Measurements from ENCODE around the gene CHIA.

Gene CHIA

GRCh38 chr1:111290630-111291029, at the start of gene CHIA:
Gene CHIA, plus strand, starts transcription at chr1:111290851. Its CDS starts 19,617 bp downstream, at chr1:111310468.
- no peak for DNase-seq (ENCODE audit: low read depth in 2 of 2)

GRCh38 chr1:111241797-111242196, 48.9 kb upstream of the CHIA start:
- DNase-seq (ENCODE audit: low read depth in 2 of 2) = no peak

GRCh38 chr1:111242805-111243523, 47.7 kb upstream of the CHIA start:
- no peak for DNase-seq (ENCODE audit: low read depth in 2 of 2)

- DNase-seq (ENCODE audit: low read depth in 2 of 2) = no peak
Observed at GRCh38 chr1:111247125-111247838, 43.4 kb upstream of the CHIA start.

DNA sequence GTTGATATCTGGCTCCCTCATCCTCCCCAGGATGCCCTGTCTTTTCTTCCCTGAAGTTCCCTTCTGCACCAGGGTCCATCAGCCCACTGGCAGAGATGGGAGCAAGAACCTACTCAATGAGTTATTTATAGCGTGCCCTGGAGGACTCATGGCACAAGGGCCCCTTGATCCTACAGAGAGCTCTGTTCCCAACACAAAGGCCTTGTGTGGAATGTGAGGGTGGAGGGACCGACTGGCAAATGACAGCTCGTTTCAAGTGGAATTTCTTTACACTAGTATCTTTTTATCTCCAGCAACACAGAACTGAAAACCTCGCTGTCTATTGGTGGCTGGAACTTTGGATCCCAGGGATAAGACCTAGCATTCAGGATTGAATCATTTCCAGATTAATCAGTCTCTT, 40.7 kb upstream of the CHIA start:
- DNase-seq (ENCODE audit: low read depth in 2 of 2) = no peak

- DNase-seq (ENCODE audit: low read depth in 2 of 2) = no peak
Observed at GRCh38 chr1:111251570-111251969, 39.1 kb upstream of the CHIA start.

DNA sequence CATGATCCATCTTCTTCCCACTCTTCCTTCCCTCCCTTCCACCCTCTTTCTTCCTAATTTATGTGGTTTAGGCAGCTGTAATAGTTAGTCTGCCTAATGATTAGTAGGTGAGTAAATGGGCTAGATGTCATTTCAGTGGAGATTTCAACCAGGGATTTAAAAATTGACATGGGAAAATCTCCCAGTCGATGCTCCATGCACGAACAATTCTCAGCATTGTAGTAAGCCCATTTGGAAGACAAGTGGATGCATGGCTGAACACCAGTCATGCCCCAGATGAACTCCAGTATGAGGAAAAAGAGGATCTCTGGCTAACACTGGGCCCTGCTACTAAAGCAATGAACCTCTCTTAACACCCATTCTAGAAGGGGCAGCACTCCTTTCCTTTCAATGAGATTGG, 37.9 kb upstream of the CHIA start:
- no peak for DNase-seq (ENCODE audit: low read depth in 2 of 2)

DNA sequence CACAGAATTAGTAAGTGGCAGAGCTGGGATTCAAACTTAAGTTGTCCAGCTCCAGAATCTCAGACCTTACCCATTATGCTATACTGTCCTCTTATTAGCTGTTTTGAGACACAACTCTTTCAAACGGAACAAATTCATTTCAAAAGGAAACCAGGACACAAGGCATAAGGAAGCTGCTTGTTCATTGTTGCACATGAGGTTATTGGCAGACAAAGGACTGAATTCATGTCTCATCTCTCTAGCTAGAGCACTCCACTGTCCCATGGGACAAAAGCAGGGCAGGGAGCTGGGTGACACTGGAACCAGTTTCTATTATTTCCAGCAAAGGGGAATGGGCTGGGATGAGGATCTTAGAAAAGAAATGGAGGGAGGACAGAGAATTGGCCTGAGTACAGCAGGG, 36.8 kb upstream of the CHIA start:
- DNase-seq (ENCODE audit: low read depth in 2 of 2) = no peak

DNA sequence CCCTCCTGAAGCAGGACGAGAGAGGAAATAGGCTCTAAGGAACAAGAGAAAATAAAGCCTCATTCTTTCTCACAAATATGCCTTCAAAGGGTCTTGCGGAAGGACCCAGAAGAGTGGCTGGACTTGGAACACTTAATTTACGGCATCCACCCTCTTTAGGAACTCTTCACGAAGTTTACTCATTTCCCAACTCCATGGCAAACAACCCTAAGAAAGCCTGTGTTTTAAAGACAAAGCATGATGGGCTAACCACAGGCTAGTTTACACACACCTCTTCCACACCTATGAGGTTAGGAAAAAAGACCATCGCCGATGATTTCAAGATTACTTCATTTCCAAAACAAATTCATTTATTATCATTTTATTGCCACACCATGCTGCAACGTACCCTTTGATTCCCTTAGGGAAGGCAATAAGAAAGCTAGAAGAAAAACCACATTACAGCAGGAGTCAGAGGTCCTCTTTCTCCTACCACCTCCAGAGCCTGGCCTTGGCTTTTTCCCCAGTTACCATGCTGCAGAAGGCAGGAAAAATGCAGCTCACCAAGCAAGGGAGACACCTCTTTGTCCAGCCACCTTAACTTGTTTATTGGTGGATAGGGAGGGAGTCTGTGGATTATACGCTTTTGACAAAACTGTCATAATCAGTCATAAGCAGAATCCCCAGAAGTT, 33.5 kb upstream of the CHIA start:
- DNase-seq (ENCODE audit: low read depth in 2 of 2) = no peak

GRCh38 chr1:111267801-111268508, 22.7 kb upstream of the CHIA start:
- DNase-seq (ENCODE audit: low read depth in 2 of 2) = no peak

GRCh38 chr1:111269825-111270406, 20.7 kb upstream of the CHIA start:
- no peak for DNase-seq (ENCODE audit: low read depth in 2 of 2)

DNA sequence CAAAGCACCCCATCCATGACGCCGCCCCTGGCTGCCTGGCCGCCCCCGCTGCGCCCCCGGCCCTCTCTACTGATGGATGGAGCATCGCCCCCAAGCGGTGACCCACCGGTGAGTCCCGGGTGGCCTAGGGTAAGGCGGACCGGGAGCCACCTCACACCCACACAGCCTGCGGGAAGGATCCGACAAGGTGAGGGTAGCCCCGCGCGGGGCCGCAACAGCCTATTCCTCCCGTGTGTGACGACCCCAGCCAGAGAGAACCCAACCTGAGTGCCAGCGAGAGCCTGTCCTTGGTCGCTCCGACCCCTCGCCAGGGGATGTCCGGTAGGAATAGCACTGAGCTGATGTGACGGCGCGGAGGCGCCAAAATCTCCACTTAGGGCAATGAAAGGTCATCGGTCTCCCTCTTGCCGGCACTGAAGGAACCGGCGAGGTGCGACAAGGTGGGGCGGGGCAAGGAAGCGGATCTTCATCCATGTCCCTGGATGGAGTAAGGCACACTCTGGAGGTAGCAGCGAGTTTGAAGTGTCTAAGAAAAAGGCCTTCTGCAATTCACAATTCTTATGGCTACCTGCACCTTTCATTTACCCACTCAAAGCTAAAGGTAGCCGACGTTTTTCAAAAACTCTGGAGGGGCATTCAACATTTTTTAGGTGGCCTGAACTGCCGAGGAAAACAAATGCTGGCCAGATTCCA, 19.7 kb upstream of the CHIA start:
- DNase-seq (ENCODE audit: low read depth in 2 of 2) = no peak

- DNase-seq (ENCODE audit: low read depth in 2 of 2) = no peak
Observed at GRCh38 chr1:111271464-111271801, 19.2 kb upstream of the CHIA start.

DNA sequence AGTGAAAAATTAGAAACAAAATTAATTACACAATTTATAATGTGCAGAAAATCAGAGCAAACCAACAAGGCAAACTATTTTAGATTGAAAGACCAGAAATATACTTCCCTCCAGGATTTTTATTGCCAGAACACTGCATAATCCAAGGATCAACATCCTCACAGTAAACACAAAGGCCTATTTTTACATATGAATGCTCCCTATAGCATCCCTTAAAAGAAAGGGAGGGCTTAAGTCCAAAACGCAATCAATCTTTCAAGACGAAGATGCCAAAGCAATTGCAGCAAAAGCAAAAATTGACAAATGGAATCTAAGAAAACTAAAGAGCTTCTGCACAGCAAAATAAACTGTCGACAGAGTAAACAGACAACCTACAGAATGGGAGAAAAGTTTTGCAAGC, 18.6 kb upstream of the CHIA start:
- no peak for DNase-seq (ENCODE audit: low read depth in 2 of 2)

DNA sequence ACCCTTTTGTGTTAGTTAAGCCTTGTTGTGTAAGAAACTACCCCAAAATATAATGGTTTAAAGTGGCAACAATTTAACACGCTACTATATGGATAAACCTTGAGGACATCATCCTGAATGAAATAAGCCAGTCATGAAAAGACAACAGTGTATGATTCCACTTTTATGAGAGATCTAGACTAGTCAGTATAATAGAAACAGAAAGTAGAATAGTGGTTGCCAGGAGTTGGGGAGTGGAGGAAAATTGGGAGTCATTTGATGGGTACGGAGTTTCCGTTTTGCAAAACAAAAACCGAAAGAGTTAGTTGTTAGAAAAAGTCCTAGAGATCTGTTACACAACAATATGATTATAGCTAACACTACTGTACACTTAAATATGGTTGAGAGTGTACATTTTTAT, 16.0 kb upstream of the CHIA start:
- DNase-seq (ENCODE audit: low read depth in 2 of 2) = peak in 1 of 2 donors; percentile 13

GRCh38 chr1:111275079-111275478, 15.6 kb upstream of the CHIA start:
- peak in 1 of 2 donors; percentile 44 for DNase-seq (ENCODE audit: low read depth in 2 of 2)

DNA sequence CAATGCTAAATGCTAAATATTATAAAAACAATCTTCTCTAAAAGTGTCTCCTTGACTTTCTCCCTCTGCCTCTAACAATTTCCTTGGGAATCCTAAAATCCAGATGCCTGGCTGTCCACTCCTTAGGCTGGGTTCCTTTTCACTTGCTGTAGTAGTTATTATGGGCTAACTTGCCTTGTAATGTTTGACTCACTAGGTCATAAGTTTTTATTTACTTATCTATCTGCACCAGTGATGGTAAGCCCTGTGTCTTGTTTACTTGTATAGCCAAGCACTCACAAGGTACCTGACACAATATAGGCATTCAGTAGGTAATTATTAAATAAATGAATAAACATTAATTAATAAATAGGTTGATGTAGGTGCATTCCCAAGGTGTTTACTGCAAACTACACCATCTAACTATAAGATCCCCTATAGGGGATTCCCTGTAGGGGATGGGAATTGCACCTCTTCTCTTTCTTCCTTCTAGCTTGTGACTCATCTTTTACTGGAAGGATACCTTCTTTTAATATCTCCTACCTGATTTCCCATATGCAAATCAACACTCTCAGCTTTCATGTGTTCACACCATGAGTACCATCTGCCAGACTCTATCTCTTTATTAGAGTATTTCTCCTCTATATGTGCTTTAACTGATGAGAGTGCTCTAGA, 14.7 kb upstream of the CHIA start:
- DNase-seq (ENCODE audit: low read depth in 2 of 2) = no peak

DNA sequence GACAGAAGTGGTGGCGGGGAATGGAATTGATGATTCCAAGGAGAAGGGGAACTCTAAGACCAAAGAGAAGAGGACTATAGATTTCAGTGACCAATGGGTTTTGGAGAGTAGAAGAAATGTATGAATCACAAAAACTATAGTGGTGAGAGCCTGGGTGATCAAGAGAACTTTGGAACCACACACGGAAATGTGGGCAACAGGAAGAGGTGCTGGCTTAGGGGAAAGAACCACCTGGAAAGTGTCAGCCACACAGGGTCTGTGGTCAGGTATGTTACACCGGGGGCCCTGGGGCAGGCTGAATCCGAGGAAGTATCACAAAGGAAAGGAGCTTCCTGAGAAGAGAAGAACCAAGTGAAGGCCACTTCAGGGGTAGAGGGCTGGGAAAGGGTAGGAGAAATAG, 11.5 kb upstream of the CHIA start:
- DNase-seq (ENCODE audit: low read depth in 2 of 2) = no peak

- DNase-seq (ENCODE audit: low read depth in 2 of 2) = no peak
Observed at GRCh38 chr1:111280267-111280666, 10.4 kb upstream of the CHIA start.

- no peak for DNase-seq (ENCODE audit: low read depth in 2 of 2)
Observed at GRCh38 chr1:111281411-111281810, 9.2 kb upstream of the CHIA start.

GRCh38 chr1:111283838-111284237, 6.8 kb upstream of the CHIA start:
- no peak for DNase-seq (ENCODE audit: low read depth in 2 of 2)
